SH-SY5Y (cell line): ENCODE data around the gene BIN1.

Experiments
- GATA2 ChIP-seq: IDR thresholded peaks from 2 replicates; pipeline ENCODE4 v1.6.1; 2011; ENCODE audit warnings: mild to moderate bottlenecking, low read depth, low read length
- GATA3 ChIP-seq: IDR thresholded peaks from 2 replicates; pipeline ENCODE4 v1.6.1; 2011; ENCODE audit warnings: low read depth, mild to moderate bottlenecking, low read length, moderate library complexity

DNA sequence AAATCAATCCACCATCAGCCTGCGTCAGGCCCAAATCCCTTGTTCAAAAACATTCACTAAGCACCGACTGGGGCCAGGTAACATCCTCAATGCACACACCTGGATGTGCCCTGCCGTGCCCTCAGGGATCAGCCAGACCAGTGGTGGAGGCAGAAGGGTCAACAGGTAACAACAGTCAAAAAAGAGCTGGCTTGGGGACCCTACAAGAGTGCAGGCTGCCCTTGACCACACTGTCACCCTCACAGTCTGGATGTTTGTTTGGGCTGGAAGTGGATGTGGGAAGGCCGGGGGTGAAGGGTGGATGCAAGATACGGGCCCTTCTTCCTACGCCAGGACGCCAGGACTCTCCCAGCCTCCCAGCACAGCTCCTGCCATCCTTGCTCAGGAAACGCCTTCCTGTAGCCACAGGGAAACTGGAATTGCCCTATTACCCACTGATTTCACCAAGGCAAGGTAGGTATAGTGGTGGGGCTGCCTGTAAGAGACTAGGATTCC, 2.7 kb downstream of the BIN1 start:
- TF ChIP-seq GATA2 (no peak), GATA3 (no peak)
